ENCODE measurements around the gene FFAR2.
"Not testable (repeated sequence)": the region's sequence is repeated elsewhere in the genome, so short reads cannot be mapped to it uniquely, and the experiment has no call there.

The FFAR2 gene

GRCh38 chr19:35455616-35456201, 7.7 kb downstream of the FFAR2 start:
- DNase-seq (ENCODE audit: low read depth), result no peak

GRCh38 chr19:35457173-35457572, 9.1 kb downstream of the FFAR2 start:
- no peak for DNase-seq (ENCODE audit: low read depth)

GRCh38 chr19:35458192-35458591, 10.1 kb downstream of the FFAR2 start:
- no peak for DNase-seq (ENCODE audit: low read depth)

GRCh38 chr19:35458731-35459391, 10.8 kb downstream of the FFAR2 start:
- DNase-seq (ENCODE audit: low read depth), result no peak

- DNase-seq (ENCODE audit: low read depth), result no peak
Measured at GRCh38 chr19:35459414-35460082, 11.5 kb downstream of the FFAR2 start.

- DNase-seq (ENCODE audit: low read depth), result no peak
Measured at GRCh38 chr19:35460608-35461007, 12.6 kb downstream of the FFAR2 start.

- no peak for DNase-seq (ENCODE audit: low read depth)
Measured at GRCh38 chr19:35461060-35461459, 13.0 kb downstream of the FFAR2 start.

GRCh38 chr19:35461788-35462187, 13.7 kb downstream of the FFAR2 start:
- not testable (repeated sequence) for DNase-seq (ENCODE audit: low read depth)

- no peak for DNase-seq (ENCODE audit: low read depth)
Measured at GRCh38 chr19:35462476-35462953, 14.5 kb downstream of the FFAR2 start.

GRCh38 chr19:35462956-35463355, 14.9 kb downstream of the FFAR2 start:
- not testable (repeated sequence) for DNase-seq (ENCODE audit: low read depth)

GRCh38 chr19:35466259-35466658, 18.2 kb downstream of the FFAR2 start:
- DNase-seq (ENCODE audit: low read depth), result no peak

GRCh38 chr19:35468637-35469036, 20.6 kb downstream of the FFAR2 start:
- DNase-seq (ENCODE audit: low read depth), result peak; percentile 2

GRCh38 chr19:35470128-35470527, 22.1 kb downstream of the FFAR2 start:
- no peak for DNase-seq (ENCODE audit: low read depth)

- DNase-seq (ENCODE audit: low read depth), result not testable (repeated sequence)
Measured at GRCh38 chr19:35471075-35471474, 23.0 kb downstream of the FFAR2 start.

GRCh38 chr19:35471946-35472345, 23.9 kb downstream of the FFAR2 start:
- no peak for DNase-seq (ENCODE audit: low read depth)

GRCh38 chr19:35474104-35474503, 26.0 kb downstream of the FFAR2 start:
- DNase-seq (ENCODE audit: low read depth), result no peak

- not testable (repeated sequence) for DNase-seq (ENCODE audit: low read depth)
Measured at GRCh38 chr19:35474594-35474993, 26.5 kb downstream of the FFAR2 start.

GRCh38 chr19:35476149-35476548, 28.1 kb downstream of the FFAR2 start:
- no peak for DNase-seq (ENCODE audit: low read depth)

- DNase-seq (ENCODE audit: low read depth), result no peak
Measured at GRCh38 chr19:35478794-35479677, 31.0 kb downstream of the FFAR2 start.

- no peak for DNase-seq (ENCODE audit: low read depth)
Measured at GRCh38 chr19:35483089-35483488, 35.0 kb downstream of the FFAR2 start.

- DNase-seq (ENCODE audit: low read depth), result no peak
Measured at GRCh38 chr19:35484252-35485036, 36.4 kb downstream of the FFAR2 start.

Measured in stromal cell of bone marrow (primary cell).